Subcutaneous adipose tissue (tissue), 4 donors: ENCODE results near the gene SPAG6. TPM values are rescaled to one million over a fixed set of nuclear protein-coding genes. Genes with fewer than 3 reads are reported as not detected.

ENCODE experiments used
- CTCF ChIP-seq: fragments of 450-650 bp; IDR thresholded peaks from one replicate; pipeline ENCODE4 v1.5.1; 2016; ENCODE audit warnings: low read depth, mild to moderate bottlenecking, control low read depth, antibody characterized with exemption, moderate library complexity
- total RNA-seq, 4 donors: library from RNA; depleted of rRNA; stranded (reverse); fragments of >200 nt; gene quantifications; one replicate each; pipeline ENCODE4 v1.1.0, GENCODE V29; 2016

SPAG6 gene
- total RNA-seq, 4 donors from 2014 or later = 0.34 TPM; not detected in 3

- no peak for TF ChIP-seq CTCF
Observed at GRCh38 chr10:22314852-22315251, 30.4 kb upstream of the SPAG6 start.

- no peak for TF ChIP-seq CTCF
Observed at GRCh38 chr10:22315455-22316285, 29.6 kb upstream of the SPAG6 start.

- TF ChIP-seq CTCF = no peak
Observed at GRCh38 chr10:22316286-22317075, 28.8 kb upstream of the SPAG6 start, which contains the start of gene COMMD3. COMMD3 (plus strand) TSS chr10:22316388; CDS start chr10:22316418, 30 bp downstream.

- no peak for TF ChIP-seq CTCF
Observed at GRCh38 chr10:22317076-22317370, 28.3 kb upstream of the SPAG6 start.

- TF ChIP-seq CTCF = no peak
Observed at GRCh38 chr10:22317771-22318565, 27.3 kb upstream of the SPAG6 start.

GRCh38 chr10:22318772-22319171 lies 26.5 kb upstream of the SPAG6 start:
- no peak for TF ChIP-seq CTCF
